Type B pancreatic cell (in vitro differentiated cells): ENCODE measurements around the gene RPL3. TPM values are rescaled to one million over a fixed set of nuclear protein-coding genes. Genes with fewer than 3 reads are reported as not detected.

Experiments used
- DNase-seq: peaks from one replicate; pipeline ENCODE4 v3.0.0; 2021; ENCODE audit warnings: mixed read lengths; ENCODE audit not compliant: unreplicated experiment; ENCODE audit errors: extremely low spot score
- H3K27ac Mint-ChIP-seq: 2 replicates; pipeline ENCODE4 v1.8.0; 2021; ENCODE audit warnings: mild to moderate bottlenecking, mixed read lengths
- H3K27me3 Mint-ChIP-seq: 2 replicates; pipeline ENCODE4 v1.8.0; 2021; ENCODE audit warnings: mixed read lengths
- H3K36me3 Mint-ChIP-seq: 2 replicates; pipeline ENCODE4 v1.8.0; 2021; ENCODE audit warnings: mixed read lengths
- H3K4me1 Mint-ChIP-seq: one replicate; pipeline ENCODE4 v1.8.0; 2021; ENCODE audit warnings: mixed read lengths; ENCODE audit not compliant: unreplicated experiment
- H3K4me3 Mint-ChIP-seq: 2 replicates; pipeline ENCODE4 v1.8.0; 2021; ENCODE audit warnings: mild to moderate bottlenecking, mixed read lengths
- H3K9me3 Mint-ChIP-seq: 2 replicates; pipeline ENCODE4 v1.8.0; 2021; ENCODE audit warnings: mixed read lengths
- CTCF ChIP-seq: fragments of 200-600 bp; sonication (generic); conservative IDR thresholded peaks from 2 replicates; pipeline ENCODE4 v1.5.0; 2021; ENCODE audit warnings: antibody characterized with exemption, mild to moderate bottlenecking
- total RNA-seq: library from RNA; stranded (reverse); gene quantifications from 2 replicates; pipeline ENCODE4 v1.2.1, GENCODE V29; 2021; ENCODE audit warnings: low replicate concordance

Gene RPL3
- total RNA-seq, 1 donor from 2014 or later, result 2,431 TPM

- Mint-ChIP-seq H3K27me3 (no peaks in the 10 kb centered on the region), H3K4me3 (no peak overlapping the region)
- TF ChIP-seq CTCF, result no peak
Observed at GRCh38 chr22:39270280-39270679, 49.1 kb downstream of the RPL3 start.

DNA sequence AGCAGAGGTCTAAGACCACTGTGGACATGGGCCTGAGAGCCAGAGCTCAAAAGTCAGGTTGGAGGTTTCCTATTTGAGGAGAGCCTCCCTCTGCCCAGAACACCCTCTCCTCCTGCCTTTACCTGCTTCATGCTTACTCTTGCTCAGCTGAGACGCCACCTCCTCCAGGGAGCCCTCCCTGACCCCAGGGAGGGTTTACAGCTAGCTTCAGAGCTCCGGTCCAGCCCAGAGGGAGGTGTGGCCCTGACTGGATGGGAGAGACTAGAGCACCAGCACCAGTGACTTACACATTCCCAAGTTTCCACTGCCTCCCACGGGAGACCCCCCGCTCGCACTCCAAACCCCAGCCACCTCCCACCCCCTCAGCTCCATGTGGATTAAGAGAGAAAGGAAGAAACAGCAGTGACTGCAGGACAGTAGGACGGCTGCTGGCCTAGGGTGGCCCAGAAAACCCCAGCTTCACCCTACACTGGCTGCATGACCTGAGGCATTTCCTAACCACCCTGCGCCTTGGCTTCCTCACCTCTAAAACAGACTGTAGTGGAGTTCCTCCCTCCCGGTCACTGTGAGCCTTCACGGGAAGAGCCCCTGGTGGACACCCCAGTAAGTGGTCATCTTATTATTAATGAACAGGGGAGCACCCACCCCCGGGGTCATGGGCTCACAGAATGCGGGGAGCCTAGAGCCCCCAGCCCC is 50.2 kb downstream of the RPL3 start:
- no peak for DNase-seq
- H3K4me1 Mint-ChIP-seq, result no peaks in the 10 kb centered on the region
- H3K4me3 Mint-ChIP-seq, result no peak overlapping the region
- TF ChIP-seq CTCF, result no peak
- no peaks in the 10 kb centered on the region for H3K9me3 Mint-ChIP-seq
- no peaks in the 10 kb centered on the region for H3K27me3 Mint-ChIP-seq
- no peak overlapping the region for H3K27ac Mint-ChIP-seq
- H3K36me3 Mint-ChIP-seq, result no peaks in the 10 kb centered on the region

More at GRCh38 chr22:39270280-39270679, 49.1 kb downstream of the RPL3 start:
- Mint-ChIP-seq H3K27ac (no peak overlapping the region), H3K4me1 (no peaks in the 10 kb centered on the region), H3K36me3 (no peaks in the 10 kb centered on the region), H3K9me3 (no peaks in the 10 kb centered on the region)
- DNase-seq, result no peak

DNA sequence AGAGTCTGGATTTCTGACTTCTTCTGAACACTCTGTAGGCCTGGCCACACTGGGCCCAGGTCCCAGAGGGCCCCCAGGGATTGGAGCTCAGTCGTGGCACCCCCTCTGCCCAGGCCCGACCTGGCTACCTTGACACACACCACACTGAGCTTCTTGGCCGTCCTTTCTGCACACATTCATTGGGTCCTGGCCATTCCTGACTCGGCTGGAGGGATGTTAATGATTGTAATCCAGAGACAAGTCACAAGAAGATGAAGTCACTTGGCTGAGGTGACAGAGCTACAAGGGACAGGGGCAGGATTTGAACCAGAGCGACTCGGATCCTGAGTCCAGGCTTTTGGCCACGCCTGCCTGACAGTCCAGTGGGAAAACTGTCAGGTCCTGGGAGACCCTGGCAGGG is 50.8 kb downstream of the RPL3 start:
- Mint-ChIP-seq H3K27ac (no peak overlapping the region), H3K36me3 (no peaks in the 10 kb centered on the region), H3K4me1 (no peaks in the 10 kb centered on the region), H3K4me3 (no peak overlapping the region), H3K27me3 (no peaks in the 10 kb centered on the region), H3K9me3 (no peaks in the 10 kb centered on the region)
- TF ChIP-seq CTCF, result no peak
- DNase-seq, result no peak

- TF ChIP-seq CTCF, result no peak
- no peaks in the 10 kb centered on the region for H3K27me3 Mint-ChIP-seq
- H3K9me3 Mint-ChIP-seq, result no peaks in the 10 kb centered on the region
- no peak overlapping the region for H3K4me3 Mint-ChIP-seq
- H3K4me1 Mint-ChIP-seq, result no peaks in the 10 kb centered on the region
- no peak overlapping the region for H3K27ac Mint-ChIP-seq
- DNase-seq, result no peak
- no peaks in the 10 kb centered on the region for H3K36me3 Mint-ChIP-seq
Observed at GRCh38 chr22:39267974-39268373, 51.4 kb downstream of the RPL3 start.

DNA sequence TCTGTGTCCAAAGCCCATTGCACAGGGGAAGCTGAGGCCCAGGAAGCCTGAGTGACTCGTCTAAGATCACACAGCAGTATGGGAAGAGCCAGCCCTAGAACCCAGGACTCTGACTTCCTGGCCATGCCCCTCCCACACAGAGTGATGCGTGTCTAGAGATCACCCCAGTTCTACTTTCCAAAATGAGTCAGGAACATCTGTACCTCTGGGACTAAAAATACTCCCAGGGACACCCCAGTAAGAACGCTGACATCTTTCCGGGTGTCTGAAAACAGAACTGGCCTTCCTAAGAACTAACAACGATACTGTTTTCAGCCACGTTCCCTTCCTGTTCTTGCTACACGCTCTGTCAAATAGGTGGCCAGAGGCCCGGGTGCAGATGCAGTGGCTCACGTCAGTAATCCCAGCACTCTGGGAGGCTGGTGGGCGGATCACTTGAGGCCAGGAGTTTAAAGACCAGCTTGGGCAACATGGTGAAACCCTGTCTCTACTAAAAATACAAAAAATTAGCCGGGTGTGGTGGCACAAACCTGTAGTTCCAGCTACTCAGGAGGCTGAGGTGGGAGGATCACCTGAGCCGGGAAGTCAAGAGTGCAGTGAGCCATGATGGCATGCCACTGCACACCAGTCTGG is 52.9 kb downstream of the RPL3 start:
- Mint-ChIP-seq H3K27ac (peak overlapping the region; percentile 66), H3K27me3 (no peaks in the 10 kb centered on the region), H3K9me3 (peaks cover 5% of the 10 kb centered on the region), H3K36me3 (no peaks in the 10 kb centered on the region), H3K4me3 (no peak overlapping the region), H3K4me1 (peaks cover 4% of the 10 kb centered on the region)
- no peak for DNase-seq
- TF ChIP-seq CTCF, result no peak
